Measurements from ENCODE around the gene BEND2.

DNA sequence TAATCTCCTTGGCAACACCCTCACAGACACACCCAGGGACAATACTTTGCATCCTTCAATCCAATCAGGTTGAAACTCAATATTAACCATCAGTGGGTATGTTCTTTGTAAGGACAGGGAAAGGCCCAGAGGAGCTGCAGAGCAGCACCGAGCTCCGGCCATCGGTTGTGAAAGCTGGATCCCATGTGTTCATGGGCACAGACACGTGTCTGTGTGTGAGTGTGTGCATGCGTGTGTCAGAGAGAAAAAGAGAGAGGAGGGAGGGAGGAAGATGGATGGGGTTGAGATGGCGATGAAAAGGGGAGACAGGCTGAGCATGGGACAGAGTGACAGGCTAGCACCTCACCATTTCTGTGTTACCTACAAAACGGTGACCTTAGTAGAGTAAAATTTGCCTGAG, 6.8 kb upstream of the BEND2 start:
- TF ChIP-seq CTCF (conservative IDR thresholded peaks at IDR 0.05 in 1 of 2, IDR thresholded peaks at IDR 0.05 in 1 of 2; ENCODE audit: extremely low read depth in 1 of 2, insufficient read depth in 1 of 2, low read depth in 1 of 2, low read length in 2 of 2) (no peak), EZH2 (IDR thresholded peaks at IDR 0.05; ENCODE audit: borderline replicate concordance, low read length) (no peak)

Measured in mammary epithelial cell (primary cell).